CMK (cell line): ENCODE data around the gene SAMD14.

Source experiments
- DNase-seq: peaks from one replicate; pipeline ENCODE4 v3.0.0-alpha.2; 2010; ENCODE audit warnings: low read depth

Gene SAMD14

GRCh38 chr17:50095626-50096037, 34.3 kb downstream of the SAMD14 start:
- DNase-seq: no peak

GRCh38 chr17:50094753-50095619, 35.0 kb downstream of the SAMD14 start, which contains the start of gene PDK2:
Gene PDK2 (plus strand): TSS chr17:50095351. CDS start chr17:50095436, 85 bp downstream.
- peak; percentile 91 for DNase-seq

- peak; percentile 73 for DNase-seq
These were observed 35.7 kb downstream of the SAMD14 start for GRCh38 chr17:50094243-50094752.

GRCh38 chr17:50093807-50094206, 36.2 kb downstream of the SAMD14 start:
- no peak for DNase-seq

- DNase-seq: no peak
These were observed 36.7 kb downstream of the SAMD14 start for GRCh38 chr17:50093246-50093645.

- DNase-seq: no peak
These were observed 38.1 kb downstream of the SAMD14 start for GRCh38 chr17:50091918-50092285.

GRCh38 chr17:50090971-50091917, 38.7 kb downstream of the SAMD14 start:
- DNase-seq: no peak

GRCh38 chr17:50090071-50090470, 39.9 kb downstream of the SAMD14 start:
- no peak for DNase-seq

- DNase-seq: no peak
These were observed 40.8 kb downstream of the SAMD14 start for GRCh38 chr17:50088952-50089825.

- no peak for DNase-seq
These were observed 42.0 kb downstream of the SAMD14 start for GRCh38 chr17:50087912-50088405.

GRCh38 chr17:50087246-50087911, 42.6 kb downstream of the SAMD14 start:
- DNase-seq: peak; percentile 54

GRCh38 chr17:50081757-50082156, 48.2 kb downstream of the SAMD14 start:
- no peak for DNase-seq

- no peak for DNase-seq
These were observed 49.1 kb downstream of the SAMD14 start for GRCh38 chr17:50080827-50081226.

- no peak for DNase-seq
These were observed 49.9 kb downstream of the SAMD14 start for GRCh38 chr17:50080096-50080480.

GRCh38 chr17:50079334-50080095, 50.4 kb downstream of the SAMD14 start:
- DNase-seq: peak; percentile 59

- no peak for DNase-seq
These were observed 51.5 kb downstream of the SAMD14 start for GRCh38 chr17:50078430-50078829.

- DNase-seq: no peak
These were observed 53.2 kb downstream of the SAMD14 start for GRCh38 chr17:50076591-50077235.

GRCh38 chr17:50076221-50076590, 53.8 kb downstream of the SAMD14 start:
- no peak for DNase-seq

- DNase-seq: no peak
These were observed 54.4 kb downstream of the SAMD14 start for GRCh38 chr17:50075446-50076032.
